HFFc6 (cell line): ENCODE results near the gene MAGIX. TPM values are rescaled to one million over a fixed set of nuclear protein-coding genes. Genes with fewer than 3 reads are reported as not detected.
A peak's percentile ranks its signal among the peaks of the same experiment; 100 is the strongest.
"Not testable (repeated sequence)": the region's sequence is repeated elsewhere in the genome, so short reads cannot be mapped to it uniquely, and the experiment has no call there.

Experiments used
- DNase-seq: peaks from one replicate; pipeline ENCODE4 v3.0.0-alpha.2; 2018
- H3K27ac Mint-ChIP-seq: 2 replicates; pipeline ENCODE4 v1.8.0; 2020; ENCODE audit warnings: mild to moderate bottlenecking, mixed read lengths
- H3K27me3 Mint-ChIP-seq: 2 replicates; pipeline ENCODE4 v1.8.0; 2021; ENCODE audit warnings: mild to moderate bottlenecking, moderate library complexity, mixed read lengths; ENCODE audit not compliant: insufficient read depth
- H3K36me3 Mint-ChIP-seq: 2 replicates; pipeline ENCODE4 v1.8.0; 2021; ENCODE audit warnings: low read depth, mixed read lengths
- H3K4me1 Mint-ChIP-seq: 2 replicates; pipeline ENCODE4 v1.8.0; 2020; ENCODE audit warnings: low read depth, mixed read lengths
- H3K4me3 Mint-ChIP-seq: 2 replicates; pipeline ENCODE4 v1.8.0; 2020; ENCODE audit warnings: mild to moderate bottlenecking, moderate library complexity, mixed read lengths
- H3K9me3 Mint-ChIP-seq: 2 replicates; pipeline ENCODE4 v1.8.0; 2020; ENCODE audit warnings: mild to moderate bottlenecking, mixed read lengths
- total RNA-seq, 6 experiments: library from RNA; stranded (reverse); fragmentation: NEBNext Ultra II Directional; extraction: Animal tissue kit (Norgen Biotek cat#: 25700); gene quantifications; 2 replicates in 1 of 6; 3 replicates in 5 of 6; pipeline ENCODE4 v1.2.3, GENCODE V29; 2021
- TF ChIP-seq, protein P1 (sequence below): fragments of 200-600 bp; sonication (generic); IDR thresholded peaks from 2 replicates; pipeline ENCODE4 v1.5.0; 2021; ENCODE audit warnings: antibody characterized with exemption, mild to moderate bottlenecking

MAGIX gene
- total RNA-seq, 6 experiments from 2014 or later: 0.94 to 1.9 (median 1.1) TPM

DNA sequence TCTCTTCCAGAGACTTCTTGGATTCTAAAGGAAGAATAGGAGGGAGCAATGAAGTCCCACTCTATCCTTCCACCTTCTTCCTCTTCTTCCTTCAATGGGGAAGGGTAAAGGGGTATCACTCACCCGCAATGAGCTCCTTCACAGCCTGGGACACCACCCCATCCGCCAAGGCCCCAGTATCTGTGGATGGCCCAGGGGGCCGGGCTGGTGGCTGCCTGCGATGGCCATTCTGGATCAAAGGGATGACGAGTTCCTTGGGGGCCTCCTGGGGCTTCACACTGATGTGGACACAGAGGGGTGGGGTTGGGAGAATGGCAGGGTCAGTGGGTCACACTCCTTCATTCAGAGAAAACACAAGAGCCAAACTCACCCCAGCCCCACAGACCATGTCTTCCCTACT, 40.1 kb upstream of the MAGIX start:
- Mint-ChIP-seq H3K9me3 (no peaks in the 10 kb centered on the region), H3K27ac (peak overlapping the region; percentile 88), H3K27me3 (peaks cover 2% of the 10 kb centered on the region; the same call in 1 of the 2 replicates)

DNA sequence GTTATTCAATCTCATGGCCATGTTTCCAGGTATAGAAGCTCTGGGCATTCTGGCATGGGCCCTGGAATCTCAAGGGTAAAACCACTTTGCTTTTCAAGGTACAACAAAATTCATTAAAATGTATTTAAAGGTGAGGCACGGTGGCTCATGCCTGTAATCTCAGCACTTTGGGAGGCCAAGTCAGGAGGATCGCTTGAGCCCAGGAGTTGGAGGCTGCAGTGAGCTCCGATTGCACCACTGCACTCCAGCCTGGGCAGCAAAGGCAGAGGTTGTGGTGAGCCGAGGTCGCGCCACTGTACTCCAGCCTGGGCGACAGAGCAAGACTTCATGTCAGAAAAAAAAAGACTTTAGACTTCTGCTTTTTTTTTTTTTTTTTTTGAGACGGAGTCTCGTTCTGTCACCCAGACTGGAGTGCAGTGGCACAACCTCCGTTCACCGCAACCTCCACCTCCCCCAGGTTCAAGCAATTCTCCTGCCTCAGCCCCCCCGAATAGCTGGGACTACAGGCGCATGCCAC, 34.8 kb upstream of the MAGIX start:
- H3K4me1 Mint-ChIP-seq: not testable (repeated sequence)

More for the DNA sequence above, 40.1 kb upstream of the MAGIX start:
- DNase-seq: no peak
- peak overlapping the region; percentile 96 for H3K4me3 Mint-ChIP-seq
- TF ChIP-seq, protein P1, sequence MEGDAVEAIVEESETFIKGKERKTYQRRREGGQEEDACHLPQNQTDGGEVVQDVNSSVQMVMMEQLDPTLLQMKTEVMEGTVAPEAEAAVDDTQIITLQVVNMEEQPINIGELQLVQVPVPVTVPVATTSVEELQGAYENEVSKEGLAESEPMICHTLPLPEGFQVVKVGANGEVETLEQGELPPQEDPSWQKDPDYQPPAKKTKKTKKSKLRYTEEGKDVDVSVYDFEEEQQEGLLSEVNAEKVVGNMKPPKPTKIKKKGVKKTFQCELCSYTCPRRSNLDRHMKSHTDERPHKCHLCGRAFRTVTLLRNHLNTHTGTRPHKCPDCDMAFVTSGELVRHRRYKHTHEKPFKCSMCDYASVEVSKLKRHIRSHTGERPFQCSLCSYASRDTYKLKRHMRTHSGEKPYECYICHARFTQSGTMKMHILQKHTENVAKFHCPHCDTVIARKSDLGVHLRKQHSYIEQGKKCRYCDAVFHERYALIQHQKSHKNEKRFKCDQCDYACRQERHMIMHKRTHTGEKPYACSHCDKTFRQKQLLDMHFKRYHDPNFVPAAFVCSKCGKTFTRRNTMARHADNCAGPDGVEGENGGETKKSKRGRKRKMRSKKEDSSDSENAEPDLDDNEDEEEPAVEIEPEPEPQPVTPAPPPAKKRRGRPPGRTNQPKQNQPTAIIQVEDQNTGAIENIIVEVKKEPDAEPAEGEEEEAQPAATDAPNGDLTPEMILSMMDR: no peak
- peaks cover 18% of the 10 kb centered on the region for H3K4me1 Mint-ChIP-seq
- peaks cover 15% of the 10 kb centered on the region for H3K36me3 Mint-ChIP-seq

DNA sequence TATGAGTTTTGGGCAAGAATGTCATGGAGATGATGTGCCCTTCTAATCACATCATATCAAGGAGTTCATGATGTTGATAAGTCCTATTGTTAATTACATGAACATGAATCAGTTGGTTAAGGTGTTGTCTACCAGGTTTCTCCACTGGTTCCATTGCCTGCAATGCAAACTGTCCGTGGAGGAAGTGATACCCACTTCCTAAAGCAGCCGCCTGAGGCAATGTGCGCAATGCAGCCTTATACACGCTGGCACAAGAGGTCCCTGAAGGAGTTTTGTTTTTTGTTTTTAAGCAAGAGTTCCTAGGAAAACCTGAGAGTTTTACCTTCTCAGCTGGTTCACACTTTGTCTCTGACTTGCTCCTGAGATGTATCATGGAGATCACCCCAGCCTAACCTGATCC, 33.1 kb upstream of the MAGIX start:
- no peak for DNase-seq
- no peaks in the 10 kb centered on the region for H3K36me3 Mint-ChIP-seq
- H3K27ac Mint-ChIP-seq: no peak overlapping the region
- no peaks in the 10 kb centered on the region for H3K9me3 Mint-ChIP-seq
- no peaks in the 10 kb centered on the region; the same call in none of the 2 replicates for H3K27me3 Mint-ChIP-seq
- H3K4me1 Mint-ChIP-seq: no peaks in the 10 kb centered on the region
- no peak overlapping the region for H3K4me3 Mint-ChIP-seq
- TF ChIP-seq, protein P1: no peak

More for the DNA sequence above, 34.8 kb upstream of the MAGIX start:
- DNase-seq, H3K36me3 Mint-ChIP-seq, H3K4me3 Mint-ChIP-seq, H3K9me3 Mint-ChIP-seq, H3K27ac Mint-ChIP-seq, H3K27me3 Mint-ChIP-seq: not testable (repeated sequence)

- H3K9me3 Mint-ChIP-seq, H3K4me1 Mint-ChIP-seq, DNase-seq, H3K27me3 Mint-ChIP-seq, H3K27ac Mint-ChIP-seq, H3K4me3 Mint-ChIP-seq, H3K36me3 Mint-ChIP-seq: not testable (repeated sequence)
These were observed 30.3 kb upstream of the MAGIX start for GRCh38 chrX:49132275-49132674.

DNA sequence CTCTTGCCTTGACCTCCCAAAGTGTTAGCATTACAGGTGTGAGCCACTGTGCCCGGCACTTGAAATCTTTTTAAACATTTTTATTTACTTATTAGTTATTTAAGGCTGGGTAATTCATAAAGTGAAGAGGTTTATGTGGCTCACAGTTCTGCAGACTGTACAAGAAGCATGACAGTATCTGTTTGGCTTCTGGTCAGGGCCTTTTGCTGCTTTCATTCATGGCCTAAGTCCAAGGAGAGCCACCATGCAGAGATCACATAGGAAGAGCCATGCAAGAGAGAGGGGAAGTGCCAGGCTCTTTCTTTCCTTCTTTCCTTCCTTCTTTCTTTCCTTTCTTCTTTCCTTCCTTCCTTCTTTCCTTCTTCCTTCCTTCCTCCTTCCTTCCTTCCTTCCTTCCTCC, 28.8 kb upstream of the MAGIX start:
- no peak for DNase-seq
- TF ChIP-seq, protein P1: no peak
- H3K4me3 Mint-ChIP-seq: no peak overlapping the region
- no peaks in the 10 kb centered on the region for H3K4me1 Mint-ChIP-seq
- no peaks in the 10 kb centered on the region for H3K9me3 Mint-ChIP-seq
- H3K36me3 Mint-ChIP-seq: no peaks in the 10 kb centered on the region
- no peak overlapping the region for H3K27ac Mint-ChIP-seq
- H3K27me3 Mint-ChIP-seq: no peaks in the 10 kb centered on the region; the same call in 1 of the 2 replicates

GRCh38 chrX:49137492-49137891, 25.1 kb upstream of the MAGIX start:
- TF ChIP-seq, protein P1: no peak
- Mint-ChIP-seq H3K4me1 (no peaks in the 10 kb centered on the region), H3K27ac (no peak overlapping the region), H3K36me3 (peaks cover 5% of the 10 kb centered on the region; the same call in 1 of the 2 replicates), H3K9me3 (peaks cover 15% of the 10 kb centered on the region), H3K4me3 (no peak overlapping the region), H3K27me3 (peaks cover 3% of the 10 kb centered on the region; the same call in 1 of the 2 replicates)
- DNase-seq: no peak
